ENCODE measurements around the gene ADAM22. TPM values are rescaled to one million over a fixed set of nuclear protein-coding genes. Genes with fewer than 3 reads are reported as not detected.
"Not testable (repeated sequence)": the region's sequence is repeated elsewhere in the genome, so short reads cannot be mapped to it uniquely, and the experiment has no call there.

Gene ADAM22
- total RNA-seq, 1 donor from 2014 or later = under 0.01 TPM

GRCh38 chr7:87933605-87933952 lies 472 bp upstream of the ADAM22 start:
- FAIRE-seq (no peak), DNase-seq (ENCODE audit: low read depth) (no peak)
- Histone ChIP-seq H3K4me3 (ENCODE audit: low read depth, low read length) (peak overlapping the region; percentile 39), H3K27me3 (ENCODE audit: control insufficient read depth, insufficient read depth, low read length) (peaks cover 4% of the 10 kb centered on the region), H3K36me3 (ENCODE audit: control insufficient read depth, insufficient read depth, low read length) (no peaks in the 10 kb centered on the region)
- no peak for TF ChIP-seq CTCF (IDR thresholded peaks at IDR 0.05; ENCODE audit: insufficient read depth, low read length, severe bottlenecking)

GRCh38 chr7:87934699-87935383 lies 790 bp downstream of the ADAM22 start:
- TF ChIP-seq CTCF (IDR thresholded peaks at IDR 0.05; ENCODE audit: insufficient read depth, low read length, severe bottlenecking) = no peak
- peaks cover 4% of the 10 kb centered on the region for H3K27me3 ChIP-seq (ENCODE audit: control insufficient read depth, insufficient read depth, low read length)
- DNase-seq (ENCODE audit: low read depth) (no peak), FAIRE-seq (no peak)
- H3K4me3 ChIP-seq (ENCODE audit: low read depth, low read length) = peak overlapping the region; percentile 39
- H3K36me3 ChIP-seq (ENCODE audit: control insufficient read depth, insufficient read depth, low read length) = no peaks in the 10 kb centered on the region

- Histone ChIP-seq H3K27me3 (ENCODE audit: control insufficient read depth, insufficient read depth, low read length) (peaks cover 4% of the 10 kb centered on the region), H3K4me3 (ENCODE audit: low read depth, low read length) (no peak overlapping the region), H3K36me3 (ENCODE audit: control insufficient read depth, insufficient read depth, low read length) (no peaks in the 10 kb centered on the region)
- FAIRE-seq (no peak), DNase-seq (ENCODE audit: low read depth) (no peak)
- TF ChIP-seq CTCF (IDR thresholded peaks at IDR 0.05; ENCODE audit: insufficient read depth, low read length, severe bottlenecking) = no peak
Observed at GRCh38 chr7:87935384-87935706, 1.3 kb downstream of the ADAM22 start.

- DNase-seq (ENCODE audit: low read depth) = no peak
- no peak for TF ChIP-seq CTCF (IDR thresholded peaks at IDR 0.05; ENCODE audit: insufficient read depth, low read length, severe bottlenecking)
- Histone ChIP-seq H3K27me3 (ENCODE audit: control insufficient read depth, insufficient read depth, low read length) (no peaks in the 10 kb centered on the region), H3K36me3 (ENCODE audit: control insufficient read depth, insufficient read depth, low read length) (no peaks in the 10 kb centered on the region), H3K4me3 (ENCODE audit: low read depth, low read length) (no peak overlapping the region)
- no peak for FAIRE-seq
Observed at GRCh38 chr7:87941138-87941537, 7.1 kb downstream of the ADAM22 start.

GRCh38 chr7:87944547-87944946 lies 10.5 kb downstream of the ADAM22 start:
- no peak for FAIRE-seq
- TF ChIP-seq CTCF (IDR thresholded peaks at IDR 0.05; ENCODE audit: insufficient read depth, low read length, severe bottlenecking) = no peak
- Histone ChIP-seq H3K4me3 (ENCODE audit: low read depth, low read length) (no peak overlapping the region), H3K27me3 (ENCODE audit: control insufficient read depth, insufficient read depth, low read length) (no peaks in the 10 kb centered on the region), H3K36me3 (ENCODE audit: control insufficient read depth, insufficient read depth, low read length) (no peaks in the 10 kb centered on the region)
- DNase-seq (ENCODE audit: low read depth) = no peak

- not testable (repeated sequence) for FAIRE-seq
Observed at GRCh38 chr7:87945926-87946325, 11.9 kb downstream of the ADAM22 start.

More at GRCh38 chr7:87945926-87946325, 11.9 kb downstream of the ADAM22 start:
- H3K4me3 ChIP-seq (ENCODE audit: low read depth, low read length); H3K27me3 ChIP-seq (ENCODE audit: control insufficient read depth, insufficient read depth, low read length); H3K36me3 ChIP-seq (ENCODE audit: control insufficient read depth, insufficient read depth, low read length); DNase-seq (ENCODE audit: low read depth): not testable (repeated sequence)

All from bronchial epithelial cell (primary cell).